GM12878 (cell line): ENCODE results near the gene KDSR. TPM values are rescaled to one million over a fixed set of nuclear protein-coding genes. Genes with fewer than 3 reads are reported as not detected.

ENCODE experiments used
- ATAC-seq: fragments of 200-7000 bp; cut with Tn5 transposase; 3 replicates; pipeline ENCODE4 v1.9.1; 2020; ENCODE audit warnings: mild to moderate bottlenecking, moderate library complexity
- BruUV-seq: library from RNA; stranded (reverse); fragments of 400-500 nt; replicated peaks from 2 replicates; lab custom pipeline; 2021; lab: Mats Ljungman, UMichigan
- CTCF ChIA-PET: fragments of 300-600 bp; sonication (Branson Sonifier 250); formaldehyde crosslinking; extraction: SDS; loops from one replicate; lab custom pipeline; 2021; ENCODE audit warnings: inconsistent platforms; lab: Yijun Ruan, JAX
- POLR2A ChIA-PET: fragments of 350-600 bp; formaldehyde crosslinking; extraction: SDS; loops from one replicate; lab custom pipeline; 2021; ENCODE audit warnings: inconsistent platforms; lab: Charles Lee
- RAD21 ChIA-PET: fragments of 300-600 bp; sonication (Branson Sonifier 250); formaldehyde crosslinking; loops from one replicate; lab custom pipeline; 2023; ENCODE audit warnings: antibody characterized with exemption; ENCODE audit not compliant: unreplicated experiment; lab: Charles Lee
- SMC1A ChIA-PET: fragments of 300-600 bp; sonication (Branson Sonifier 250); formaldehyde crosslinking; loops from one replicate; lab custom pipeline; 2023; ENCODE audit not compliant: unreplicated experiment, uncharacterized antibody; lab: Charles Lee
- DNase-seq: peaks from one replicate; pipeline ENCODE4 v3.0.0-alpha.2; 2011; ENCODE audit warnings: low read depth, low spot score
- FAIRE-seq: peaks from 3 replicates; lab custom pipeline; 2011; peaks lifted over from hg19 to GRCh38; lab: Jason Lieb, UNC
- H2AFZ ChIP-seq: 2 replicates; pipeline ENCODE4 v1.6.0; 2011; ENCODE audit warnings: low read depth, low read length, control low read depth; ENCODE audit not compliant: control insufficient read depth
- H3K27ac ChIP-seq: 2 replicates; pipeline ENCODE4 v1.5.1; 2011; ENCODE audit warnings: control low read depth; ENCODE audit not compliant: control insufficient read depth, insufficient read depth
- H3K27me3 ChIP-seq, 2 experiments: replicated peaks in 1 of 2; 2 replicates each; pipeline versions ENCODE4 v1.6.0 to v1.6.1; 2011; ENCODE audit warnings: low read length in 1 of 2; ENCODE audit not compliant: control insufficient read depth in 2 of 2, insufficient read depth in 2 of 2
- H3K36me3 ChIP-seq, 2 experiments: 2 replicates each; pipeline ENCODE4 v1.5.1; 2011; ENCODE audit warnings: low read length in 1 of 2; ENCODE audit not compliant: control insufficient read depth in 2 of 2, insufficient read depth in 2 of 2
- H3K4me1 ChIP-seq: 2 replicates; pipeline ENCODE4 v1.6.1; 2011; ENCODE audit warnings: mild to moderate bottlenecking, low read length, moderate library complexity, mixed read lengths; ENCODE audit not compliant: control insufficient read depth, insufficient read depth
- H3K4me2 ChIP-seq: 2 replicates; pipeline ENCODE4 v1.6.0; 2011; ENCODE audit warnings: control low read depth; ENCODE audit not compliant: control insufficient read depth, insufficient read depth
- H3K4me3 ChIP-seq: fragments of 200-600 bp; sonication (generic); 2 replicates; pipeline ENCODE4 v1.5.1; 2016
- H3K79me2 ChIP-seq: 2 replicates; pipeline ENCODE4 v1.6.0; 2011; ENCODE audit warnings: low read length; ENCODE audit not compliant: control insufficient read depth, insufficient read depth
- H3K9ac ChIP-seq: 2 replicates; pipeline ENCODE4 v1.8.0; 2011; ENCODE audit warnings: low read length, control low read depth, mixed read lengths; ENCODE audit not compliant: control insufficient read depth, insufficient read depth
- H3K9me3 ChIP-seq: replicated peaks from 3 replicates; pipeline ENCODE4 v1.5.1; 2011; ENCODE audit warnings: mild to moderate bottlenecking, low read length; ENCODE audit not compliant: control insufficient read depth, insufficient read depth
- H4K20me1 ChIP-seq: 2 replicates; pipeline ENCODE4 v1.6.0; 2011; ENCODE audit not compliant: control insufficient read depth, insufficient read depth
- CHD1 ChIP-seq: IDR thresholded peaks from 2 replicates; pipeline ENCODE4 v1.6.1; 2012; ENCODE audit warnings: low read depth, low read length, improper control_type of control experiment
- CHD4 ChIP-seq: fragments of 200-600 bp; sonication (generic); IDR thresholded peaks from 2 replicates; pipeline ENCODE4 v1.6.1; 2016; ENCODE audit warnings: mild to moderate bottlenecking
- HCFC1 ChIP-seq: fragments of 150-350 bp; IDR thresholded peaks from 2 replicates; pipeline ENCODE4 v1.6.1; 2014; ENCODE audit warnings: low read length
- HDGF ChIP-seq: fragments of 450-650 bp; IDR thresholded peaks from 2 replicates; pipeline ENCODE4 v1.6.1; 2016; ENCODE audit warnings: antibody characterized with exemption
- RBBP5 ChIP-seq: fragments of 200-600 bp; sonication (generic); conservative IDR thresholded peaks from 2 replicates; pipeline ENCODE4 v1.6.1; 2016
- TCF7 ChIP-seq: IDR thresholded peaks from 2 replicates; pipeline ENCODE4 v1.6.1; 2014; ENCODE audit warnings: antibody characterized with exemption, borderline replicate concordance
- WGBS: methylation state at CpG from one replicate; pipeline ENCODE4 v1.1.6; 2016; ENCODE audit warnings: low lambda C conversion rate; ENCODE audit not compliant: insufficient replicate concordance, insufficient coverage; ENCODE audit errors: missing lambda C conversion rate; 5-methylcytosine and 5-hydroxymethylcytosine counted together
- in situ Hi-C: fragments of 300-500 bp; cut with MboI; formaldehyde crosslinking; loops from 9 replicates; pipeline ENCODE4 v1.14.3; 2018; ENCODE audit warnings: mixed read lengths
- intact Hi-C: fragments of 100-400 bp; cut with micrococcal nuclease; formaldehyde crosslinking; loops from one replicate; pipeline ENCODE4 v1.14.2; 2022; ENCODE audit not compliant: unreplicated experiment
- polyA plus RNA-seq, 11 experiments: library from polyadenylated mRNA; depleted of rRNA in 4 of 11; unstranded in 6 of 11; stranded (reverse) in 5 of 11; fragments of >200 nt; fragmentation: Nextera tagmentation in 4 of 11; fragmentation: Illumina TruSeq in 1 of 11; extraction: Ambion mirVana in 4 of 11; extraction: Trizol in 1 of 11; gene quantifications; 1 replicate in 1 of 11; 2 replicates in 10 of 11; pipeline versions ENCODE4 v1.2.1 to v1.2.3, GENCODE V29; 2011 to 2016; ENCODE audit warnings: inconsistent platforms in 2 of 11, missing spikeins in 2 of 11, low read depth in 1 of 11
- total RNA-seq, 4 experiments: library from RNA; depleted of rRNA in 3 of 4; stranded (reverse); fragments of >200 nt in 3 of 4; fragmentation: Illumina TruSeq in 1 of 4; extraction: Trizol in 1 of 4; gene quantifications; 2 replicates each; pipeline versions ENCODE4 v1.2.1 to v1.2.3, GENCODE V29; 2013 to 2021
- TF ChIP-seq, protein P1 (sequence below), 3 experiments: IDR thresholded peaks in 2 of 3; conservative IDR thresholded peaks in 1 of 3; 2 replicates each; pipeline ENCODE4 v1.5.1; 2011; ENCODE audit warnings: low read depth in 3 of 3, low read length in 3 of 3, mild to moderate bottlenecking in 3 of 3, control low read depth in 2 of 3, moderate library complexity in 2 of 3, inconsistent platforms in 1 of 3, mixed read lengths in 1 of 3; ENCODE audit not compliant: control insufficient read depth in 2 of 3, insufficient read depth in 1 of 3; ENCODE audit errors: extremely low read depth in 1 of 3
- TF ChIP-seq, protein P2 (sequence below): fragments of 450-650 bp; IDR thresholded peaks from 2 replicates; pipeline ENCODE4 v1.6.1; 2016; ENCODE audit warnings: mild to moderate bottlenecking
- TF ChIP-seq, protein P3 (sequence below): IDR thresholded peaks from 2 replicates; pipeline ENCODE4 v1.6.1; 2011; ENCODE audit warnings: borderline replicate concordance, low read depth, mild to moderate bottlenecking, moderate library complexity, mixed read lengths, low read length; ENCODE audit not compliant: insufficient read depth; ENCODE audit errors: extremely low read length

The KDSR gene
- total and polyA plus RNA-seq, 10 of the 15 experiments (the other 5 are each of a cell fraction or from before 2014, with no cell fraction given), result 5.2 to 25.9 (median 14.3) TPM

DNA sequence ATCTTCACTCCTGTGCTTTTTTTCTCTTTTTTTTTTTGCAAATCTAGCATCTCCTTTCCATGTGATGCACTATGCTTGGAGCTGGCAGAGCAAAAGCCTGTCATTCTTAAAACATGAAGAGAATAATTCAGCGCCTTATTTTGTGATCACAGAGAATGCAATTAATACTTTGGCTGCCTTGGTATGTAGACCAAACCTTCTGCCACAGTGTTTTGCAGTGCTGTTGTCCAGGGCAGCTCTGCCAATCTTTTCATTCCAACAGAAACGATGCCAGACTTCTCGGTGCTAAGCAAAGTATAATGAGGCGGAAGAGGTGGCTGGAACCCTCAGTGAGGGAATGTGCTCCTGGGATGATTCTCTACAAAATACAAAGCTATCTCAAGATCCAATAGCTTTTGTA is 73.1 kb downstream of the KDSR start:
- peaks cover 17% of the 10 kb centered on the region for H3K4me1 ChIP-seq
- DNase-seq, result no peak
- H3K4me3 ChIP-seq, result peak overlapping the region; percentile 18; the same call in 1 of the 2 replicates

More for the DNA sequence above, 73.1 kb downstream of the KDSR start:
- intact Hi-C loops, result no loop called here
- no peaks in the 10 kb centered on the region for H3K27me3 ChIP-seq
- WGBS, result 99% methylated on average over 4 of the region's 4 CpGs
- ChIA-PET POLR2A (interaction anchor here (0.9 to 2.8 kb wide), 4 partner anchors 8 to 131 kb away, joined by 3 to 12 read pairs (median 7); no protein-coding TSS in a partner anchor), SMC1A (interaction anchor here (0.7 to 4.5 kb wide), 11 partner anchors 11 to 143 kb away, joined by 3 to 25 read pairs (median 4); no protein-coding TSS in a partner anchor), CTCF (interaction anchor here (1.0 to 2.3 kb wide), 4 partner anchors 9 to 162 kb away, joined by 3 to 6 read pairs (median 6); no protein-coding TSS in a partner anchor), RAD21 (interaction anchor here (1.0 to 2.6 kb wide), 7 partner anchors 9 to 101 kb away, joined by 3 to 27 read pairs (median 4); no protein-coding TSS in a partner anchor)
- H3K9ac ChIP-seq, result no peak overlapping the region
- no TSS peak for BruUV-seq
- no peak for TF ChIP-seq TCF7
- TF ChIP-seq, protein P1, sequence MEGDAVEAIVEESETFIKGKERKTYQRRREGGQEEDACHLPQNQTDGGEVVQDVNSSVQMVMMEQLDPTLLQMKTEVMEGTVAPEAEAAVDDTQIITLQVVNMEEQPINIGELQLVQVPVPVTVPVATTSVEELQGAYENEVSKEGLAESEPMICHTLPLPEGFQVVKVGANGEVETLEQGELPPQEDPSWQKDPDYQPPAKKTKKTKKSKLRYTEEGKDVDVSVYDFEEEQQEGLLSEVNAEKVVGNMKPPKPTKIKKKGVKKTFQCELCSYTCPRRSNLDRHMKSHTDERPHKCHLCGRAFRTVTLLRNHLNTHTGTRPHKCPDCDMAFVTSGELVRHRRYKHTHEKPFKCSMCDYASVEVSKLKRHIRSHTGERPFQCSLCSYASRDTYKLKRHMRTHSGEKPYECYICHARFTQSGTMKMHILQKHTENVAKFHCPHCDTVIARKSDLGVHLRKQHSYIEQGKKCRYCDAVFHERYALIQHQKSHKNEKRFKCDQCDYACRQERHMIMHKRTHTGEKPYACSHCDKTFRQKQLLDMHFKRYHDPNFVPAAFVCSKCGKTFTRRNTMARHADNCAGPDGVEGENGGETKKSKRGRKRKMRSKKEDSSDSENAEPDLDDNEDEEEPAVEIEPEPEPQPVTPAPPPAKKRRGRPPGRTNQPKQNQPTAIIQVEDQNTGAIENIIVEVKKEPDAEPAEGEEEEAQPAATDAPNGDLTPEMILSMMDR (IDR thresholded peaks at IDR 0.05 in 2 of 3, conservative IDR thresholded peaks at IDR 0.05 in 1 of 3; ENCODE audit: control insufficient read depth in 2 of 3, extremely low read depth in 1 of 3, insufficient read depth in 1 of 3, low read depth in 3 of 3, low read length in 3 of 3), result no peak
- TF ChIP-seq CHD1, result no peak
- TF ChIP-seq CHD4, result no peak
- TF ChIP-seq HDGF, result no peak
- TF ChIP-seq, protein P2, sequence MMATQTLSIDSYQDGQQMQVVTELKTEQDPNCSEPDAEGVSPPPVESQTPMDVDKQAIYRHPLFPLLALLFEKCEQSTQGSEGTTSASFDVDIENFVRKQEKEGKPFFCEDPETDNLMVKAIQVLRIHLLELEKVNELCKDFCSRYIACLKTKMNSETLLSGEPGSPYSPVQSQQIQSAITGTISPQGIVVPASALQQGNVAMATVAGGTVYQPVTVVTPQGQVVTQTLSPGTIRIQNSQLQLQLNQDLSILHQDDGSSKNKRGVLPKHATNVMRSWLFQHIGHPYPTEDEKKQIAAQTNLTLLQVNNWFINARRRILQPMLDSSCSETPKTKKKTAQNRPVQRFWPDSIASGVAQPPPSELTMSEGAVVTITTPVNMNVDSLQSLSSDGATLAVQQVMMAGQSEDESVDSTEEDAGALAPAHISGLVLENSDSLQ, result no peak
- TF ChIP-seq, protein P3, sequence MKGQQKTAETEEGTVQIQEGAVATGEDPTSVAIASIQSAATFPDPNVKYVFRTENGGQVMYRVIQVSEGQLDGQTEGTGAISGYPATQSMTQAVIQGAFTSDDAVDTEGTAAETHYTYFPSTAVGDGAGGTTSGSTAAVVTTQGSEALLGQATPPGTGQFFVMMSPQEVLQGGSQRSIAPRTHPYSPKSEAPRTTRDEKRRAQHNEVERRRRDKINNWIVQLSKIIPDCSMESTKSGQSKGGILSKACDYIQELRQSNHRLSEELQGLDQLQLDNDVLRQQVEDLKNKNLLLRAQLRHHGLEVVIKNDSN, result no peak
- TF ChIP-seq RBBP5, result no peak
- no peak for TF ChIP-seq HCFC1
- no peaks in the 10 kb centered on the region for H4K20me1 ChIP-seq
- H3K79me2 ChIP-seq, result peaks cover 88% of the 10 kb centered on the region
- ATAC-seq, result no peak
- in situ Hi-C loops, result no loop called here
- peaks cover 14 to 21% of the 10 kb centered on the region in 2 experiments for H3K36me3 ChIP-seq
- no peaks in the 10 kb centered on the region for H3K9me3 ChIP-seq
- peak overlapping the region; percentile 76; the same call in 1 of the 2 replicates for H3K27ac ChIP-seq
- FAIRE-seq, result no peak
- H3K4me2 ChIP-seq, result peak overlapping the region; percentile 61
- H2AFZ ChIP-seq, result no peak overlapping the region
